ENCODE data around the gene OSTF1.

- TF ChIP-seq STAT1 (IDR thresholded peaks at IDR 0.05; ENCODE audit: unreplicated experiment) = no peak
- no peak for TF ChIP-seq CTCF (conservative IDR thresholded peaks at IDR 0.05; ENCODE audit: low read depth in 2 of 2)
- TF ChIP-seq POLR2AphosphoS5 (IDR thresholded peaks at IDR 0.05; ENCODE audit: low read depth) = no peak
- TF ChIP-seq CREB1 (CRISPR knock-in tag; IDR thresholded peaks at IDR 0.05; ENCODE audit: low read depth) = no peak
- no peak for TF ChIP-seq EZH2 (IDR thresholded peaks at IDR 0.05; ENCODE audit: low read depth, unreplicated experiment)
- no peak for TF ChIP-seq EZH2phosphoT487 (IDR thresholded peaks at IDR 0.05; ENCODE audit: unreplicated experiment)
- TF ChIP-seq REST (IDR thresholded peaks at IDR 0.05; ENCODE audit: unreplicated experiment) = no peak
- no peak for TF ChIP-seq JUNB (IDR thresholded peaks at IDR 0.05; ENCODE audit: unreplicated experiment)
- no peak for TF ChIP-seq ETS1 (IDR thresholded peaks at IDR 0.05)
- TF ChIP-seq ZNF331 (CRISPR knock-in tag; IDR thresholded peaks at IDR 0.05; ENCODE audit: low read depth) = no peak
These were observed 46.2 kb downstream of the OSTF1 start for GRCh38 chr9:75134495-75134894.
